K562 (cell line): ENCODE measurements around the gene NR5A2. TPM values are rescaled to one million over a fixed set of nuclear protein-coding genes. Genes with fewer than 3 reads are reported as not detected.

ENCODE experiments used
- ATAC-seq: fragments of 200-7000 bp; cut with Tn5 transposase; 3 replicates; pipeline ENCODE4 v1.9.1; 2020; ENCODE audit warnings: moderate library complexity
- BruUV-seq: library from RNA; stranded (reverse); fragments of 400-500 nt; replicated peaks from 2 replicates; lab custom pipeline; 2021; lab: Mats Ljungman, UMichigan
- CTCF ChIA-PET: fragments of 300-600 bp; formaldehyde crosslinking; extraction: SDS; loops from one replicate; lab custom pipeline; 2021; ENCODE audit warnings: low intra/inter-chr PET ratio; lab: Yijun Ruan, JAX
- POLR2A ChIA-PET: fragments of 300-600, 350-650 bp; sonication (Branson Sonifier 250); formaldehyde crosslinking; extraction: SDS; loops from one replicate; lab custom pipeline; 2021; ENCODE audit warnings: antibody characterized with exemption, inconsistent platforms; lab: Yijun Ruan, JAX
- DNase-seq, 4 experiments: peaks; one replicate each; pipeline versions ENCODE4 v3.0.0 to v3.0.0-alpha.2; 2011 to 2018; ENCODE audit warnings: low spot score in 3 of 4, mixed read lengths in 3 of 4; ENCODE audit errors: extremely low read depth in 1 of 4
- FAIRE-seq: peaks from 2 replicates; lab custom pipeline; 2011; peaks lifted over from hg19 to GRCh38; lab: Jason Lieb, UNC
- H2AFZ ChIP-seq: 2 replicates; pipeline ENCODE4 v1.6.0; 2011; ENCODE audit warnings: low read depth, low read length, control low read depth, inconsistent platforms
- H3K27ac ChIP-seq: fragments of 200-600 bp; 3 replicates; pipeline ENCODE4 v1.8.0; 2011; ENCODE audit warnings: low read depth, mild to moderate bottlenecking, control low read depth, inconsistent platforms, low read length, moderate library complexity, mixed read lengths; ENCODE audit errors: extremely low read depth
- H3K27me3 ChIP-seq, 2 experiments: fragments of 300-600 bp in 1 of 2; 2 replicates in 1 of 2; 3 replicates in 1 of 2; pipeline versions ENCODE4 v1.6.0 to v1.8.0; 2011; ENCODE audit warnings: inconsistent platforms in 2 of 2, low read length in 2 of 2, mild to moderate bottlenecking in 1 of 2, mixed read lengths in 1 of 2, moderate library complexity in 1 of 2; ENCODE audit not compliant: control insufficient read depth in 2 of 2, insufficient read depth in 2 of 2
- H3K36me3 ChIP-seq: fragments of 300-600 bp; 3 replicates; pipeline ENCODE4 v1.8.0; 2011; ENCODE audit warnings: mild to moderate bottlenecking, low read length, inconsistent platforms; ENCODE audit not compliant: control insufficient read depth, insufficient read depth
- H3K4me1 ChIP-seq, 2 experiments: fragments of 200-600 bp in 1 of 2; replicated peaks in 1 of 2; 2 replicates in 1 of 2; 3 replicates in 1 of 2; pipeline versions ENCODE4 v1.5.1 to v1.8.0; 2011; ENCODE audit warnings: inconsistent platforms in 2 of 2, low read length in 2 of 2, mild to moderate bottlenecking in 1 of 2, mixed read lengths in 1 of 2, moderate library complexity in 1 of 2; ENCODE audit not compliant: control insufficient read depth in 2 of 2, insufficient read depth in 2 of 2
- H3K4me2 ChIP-seq: 2 replicates; pipeline ENCODE4 v1.6.1; 2011; ENCODE audit warnings: low read length, control low read depth, inconsistent platforms, mixed read lengths; ENCODE audit not compliant: insufficient read depth
- H3K4me3 ChIP-seq: fragments of 200-600 bp; sonication (generic), shearing (Covaris generic); 2 replicates; pipeline ENCODE4 v1.5.1; 2016; ENCODE audit warnings: control low read depth, inconsistent platforms
- H3K79me2 ChIP-seq: fragments of 200-600 bp; 3 replicates; pipeline ENCODE4 v1.8.0; 2011; ENCODE audit warnings: low read length, inconsistent platforms; ENCODE audit not compliant: control insufficient read depth, insufficient read depth
- H3K9ac ChIP-seq, 2 experiments: 2 replicates each; pipeline versions ENCODE4 v1.6.0 to v1.6.1; 2011; ENCODE audit warnings: low read depth in 2 of 2, low read length in 2 of 2, control low read depth in 1 of 2, inconsistent platforms in 1 of 2, mild to moderate bottlenecking in 1 of 2, mixed read lengths in 1 of 2; ENCODE audit not compliant: insufficient read depth in 1 of 2
- H3K9me1 ChIP-seq: one replicate; pipeline ENCODE4 v1.6.0; 2011; ENCODE audit warnings: inconsistent platforms, mild to moderate bottlenecking, low read length, moderate library complexity; ENCODE audit not compliant: control insufficient read depth, insufficient read depth
- H3K9me3 ChIP-seq: replicated peaks from 2 replicates; pipeline ENCODE4 v1.5.1; 2011; ENCODE audit warnings: low read depth, low read length, inconsistent platforms; ENCODE audit not compliant: control insufficient read depth, insufficient read depth
- H4K20me1 ChIP-seq: replicated peaks from 2 replicates; pipeline ENCODE4 v1.6.1; 2011; ENCODE audit warnings: low read length, inconsistent platforms, mixed read lengths; ENCODE audit not compliant: control insufficient read depth, insufficient read depth
- AFF1 ChIP-seq, 2 experiments: fragments of 450-650 bp; IDR thresholded peaks; 2 replicates each; pipeline ENCODE4 v1.6.1; 2018; ENCODE audit warnings: mild to moderate bottlenecking in 2 of 2, low read depth in 1 of 2; ENCODE audit not compliant: partially characterized antibody in 2 of 2
- CBX3 ChIP-seq, 2 experiments: IDR thresholded peaks; 1 replicate in 1 of 2; 2 replicates in 1 of 2; pipeline ENCODE4 v1.6.1; 2012; ENCODE audit warnings: inconsistent platforms in 2 of 2, low read length in 2 of 2, borderline replicate concordance in 1 of 2, control low read depth in 1 of 2
- CEBPG ChIP-seq, 3 experiments: fragments of 200-800 bp in 1 of 3; sonication (Bioruptor generic) in 1 of 3; sonication (generic) in 1 of 3; formaldehyde crosslinking in 1 of 3; IDR thresholded peaks in 2 of 3; conservative IDR thresholded peaks in 1 of 3; 2 replicates each; pipeline versions ENCODE4 v1.6.1 to v1.8.0; 2016 to 2022; ENCODE audit warnings: missing compliant biosample characterization in 2 of 3, missing genetic modification characterization in 2 of 3, mild to moderate bottlenecking in 1 of 3, missing genetic modification reagents in 1 of 3
- E2F4 ChIP-seq: sonication (generic); formaldehyde crosslinking; IDR thresholded peaks from 2 replicates; pipeline ENCODE4 v1.8.0; 2022; ENCODE audit warnings: mild to moderate bottlenecking, low read depth, missing genetic modification reagents
- GMEB1 ChIP-seq: fragments of 250-450 bp; sonication (Bioruptor Pico); IDR thresholded peaks from 2 replicates; pipeline ENCODE4 v1.4.0; 2020; ENCODE audit warnings: mild to moderate bottlenecking
- HMGN3 ChIP-seq: IDR thresholded peaks from 2 replicates; pipeline ENCODE4 v1.6.1; 2011; ENCODE audit warnings: borderline replicate concordance, low read depth, mild to moderate bottlenecking, mixed read lengths, low read length; ENCODE audit not compliant: insufficient read length; ENCODE audit errors: extremely low read depth
- MAFK ChIP-seq: IDR thresholded peaks from 2 replicates; pipeline ENCODE4 v1.6.1; 2011; ENCODE audit warnings: low read length, improper control_type of control experiment
- NELFE ChIP-seq: IDR thresholded peaks from 2 replicates; pipeline ENCODE4 v1.6.1; 2011; ENCODE audit warnings: mild to moderate bottlenecking; ENCODE audit not compliant: insufficient read depth, insufficient read length
- SNAPC5 ChIP-seq: fragments of 250-450 bp; sonication (Bioruptor Pico); IDR thresholded peaks from 2 replicates; pipeline ENCODE4 v1.8.0; 2021; ENCODE audit warnings: moderate library complexity, mild to moderate bottlenecking, inconsistent platforms
- SRSF7 ChIP-seq: fragments of 200-400 bp; formaldehyde crosslinking; optimal IDR thresholded peaks from 2 replicates; pipeline ENCODE3; 2017; ENCODE audit warnings: mild to moderate bottlenecking, low read depth, low read length
- TCFL5 ChIP-seq: fragments of 250-450 bp; sonication (Bioruptor Pico); conservative IDR thresholded peaks from 2 replicates; pipeline ENCODE4 v1.6.1; 2021; ENCODE audit warnings: mild to moderate bottlenecking, moderate library complexity, matching md5 sums
- WHSC1 ChIP-seq: IDR thresholded peaks from one replicate; pipeline ENCODE4 v1.6.1; 2012; ENCODE audit warnings: low read length, control low read depth, inconsistent platforms
- ZBTB2 ChIP-seq: fragments of 450-650 bp; IDR thresholded peaks from 2 replicates; pipeline ENCODE4 v1.6.1; 2016; ENCODE audit warnings: antibody characterized with exemption
- WGBS: fragments of 100-300 bp; shearing (Covaris generic); methylation state at CpG from one replicate; pipeline ENCODE4 v1.1.6; 2016; ENCODE audit warnings: low coverage, mixed read lengths; ENCODE audit not compliant: insufficient coverage; ENCODE audit errors: missing lambda C conversion rate; 5-methylcytosine and 5-hydroxymethylcytosine counted together
- in situ Hi-C: fragments of 300-500 bp; cut with MboI; formaldehyde crosslinking; loops from 4 replicates; pipeline ENCODE4 v1.15.0; 2018; ENCODE audit warnings: inconsistent platforms, mixed read lengths
- intact Hi-C: fragments of 100-400 bp; cut with micrococcal nuclease; formaldehyde crosslinking; loops from 2 replicates; pipeline ENCODE4 v1.14.2; 2022
- polyA plus RNA-seq, 8 experiments: library from polyadenylated mRNA; depleted of rRNA in 4 of 8; stranded (reverse) in 5 of 8; unstranded in 3 of 8; fragments of >200 nt; fragmentation: Nextera tagmentation in 2 of 8; fragmentation: Illumina TruSeq in 1 of 8; extraction: Ambion mirVana in 2 of 8; extraction: Trizol in 1 of 8; gene quantifications; 2 replicates each; pipeline versions ENCODE4 v1.2.1 to v1.2.3, GENCODE V29; 2011 to 2014; ENCODE audit warnings: inconsistent platforms in 1 of 8, missing spikeins in 1 of 8
- total RNA-seq, 7 experiments: library from RNA; depleted of rRNA in 6 of 7; stranded (reverse); fragments of >200 nt in 6 of 7; fragmentation: Illumina TruSeq in 2 of 7; extraction: Trizol in 2 of 7; gene quantifications; 2 replicates each; pipeline versions ENCODE4 v1.2.1 to v1.2.3, GENCODE V29; 2011 to 2021; ENCODE audit warnings: low replicate concordance in 1 of 7

Gene NR5A2
- total and polyA plus RNA-seq, 9 of the 15 experiments (the other 6 are each of a cell fraction or from before 2014, with no cell fraction given) = 0.13 to 0.40 (median 0.29) TPM

- Histone ChIP-seq H3K4me2 (no peak overlapping the region), H3K4me3 (no peak overlapping the region), H2AFZ (peak overlapping the region; percentile 48; the same call in 1 of the 2 replicates), H4K20me1 (no peaks in the 10 kb centered on the region), H3K9me1 (no peaks in the 10 kb centered on the region), H3K36me3 (no peaks in the 10 kb centered on the region), H3K27ac (no peak overlapping the region), H3K9me3 (no peaks in the 10 kb centered on the region), H3K79me2 (no peaks in the 10 kb centered on the region), H3K9ac (no peak overlapping the region), H3K27me3 (no peaks in the 10 kb centered on the region), H3K4me1 (peaks cover 0 to 7% of the 10 kb centered on the region in 2 experiments; a peak in 1 of 5 replicates)
- intact Hi-C loops (no loop called here), in situ Hi-C loops (no loop called here)
- no TSS peak for BruUV-seq
- FAIRE-seq (no peak), ATAC-seq (no peak), DNase-seq (no peak)
- whole genome bisulfite sequencing = 77% methylated on average over 3 of the region's 6 CpGs
- CTCF ChIA-PET = no interaction called here
- POLR2A ChIA-PET = interaction anchor here (0.9 kb wide), 1 partner anchor 13 kb away, joined by 3 read pairs; no protein-coding TSS in a partner anchor
- no peak for TF ChIP-seq GMEB1 (CRISPR knock-in tag)
- TF ChIP-seq E2F4 (CRISPR knock-in tag) = no peak
- TF ChIP-seq ZBTB2 = no peak
- no peak for TF ChIP-seq NELFE
- TF ChIP-seq SRSF7 = no peak
- no peak for TF ChIP-seq HMGN3
- no peak for TF ChIP-seq WHSC1
- TF ChIP-seq AFF1 (IDR thresholded peaks at IDR 0.05; ENCODE audit: low read depth in 1 of 2, partially characterized antibody in 2 of 2) = no peak
- no peak for TF ChIP-seq SNAPC5
- TF ChIP-seq CEBPG (CRISPR knock-in tag; IDR thresholded peaks at IDR 0.05) = no peak
- no peak for TF ChIP-seq CEBPG (tag; conservative IDR thresholded peaks at IDR 0.05 in 1 of 2, IDR thresholded peaks at IDR 0.05 in 1 of 2)
- TF ChIP-seq CBX3 (IDR thresholded peaks at IDR 0.05; ENCODE audit: borderline replicate concordance in 1 of 2, low read length in 2 of 2) = no peak
- TF ChIP-seq MAFK = no peak
- no peak for TF ChIP-seq TCFL5 (CRISPR knock-in tag)
Measured at GRCh38 chr1:200143347-200143746, 115.8 kb downstream of the NR5A2 start.
